ENCODE results near the gene CCDC28A.

DNA sequence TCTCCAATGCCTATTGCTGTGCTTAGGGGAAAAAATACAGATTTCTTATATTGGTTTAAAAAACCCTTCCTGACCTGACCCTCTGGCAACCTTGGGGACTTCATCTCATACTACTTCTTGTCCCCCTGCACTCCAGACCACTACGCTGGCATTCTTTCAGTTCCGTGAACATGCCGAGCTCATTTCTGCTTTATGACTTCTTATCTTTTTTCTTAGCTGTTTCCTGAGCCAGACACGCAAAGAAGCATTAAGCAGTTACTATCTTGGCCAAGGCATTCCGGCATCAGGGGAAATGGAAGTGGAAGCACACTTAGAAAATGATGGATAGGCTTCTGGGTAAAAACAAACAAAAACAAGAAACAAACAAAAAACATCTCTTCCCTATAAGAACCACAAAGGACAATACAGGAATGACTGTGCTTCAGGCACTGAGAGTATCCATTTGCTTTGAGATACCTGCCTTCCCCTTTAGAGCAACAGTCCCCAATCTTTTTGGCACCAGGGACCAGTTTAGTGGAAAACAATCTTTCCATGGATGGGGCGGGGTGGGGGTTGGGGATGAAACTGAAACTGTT lies 4.4 kb upstream of the CCDC28A start:
- TF ChIP-seq, protein P1, sequence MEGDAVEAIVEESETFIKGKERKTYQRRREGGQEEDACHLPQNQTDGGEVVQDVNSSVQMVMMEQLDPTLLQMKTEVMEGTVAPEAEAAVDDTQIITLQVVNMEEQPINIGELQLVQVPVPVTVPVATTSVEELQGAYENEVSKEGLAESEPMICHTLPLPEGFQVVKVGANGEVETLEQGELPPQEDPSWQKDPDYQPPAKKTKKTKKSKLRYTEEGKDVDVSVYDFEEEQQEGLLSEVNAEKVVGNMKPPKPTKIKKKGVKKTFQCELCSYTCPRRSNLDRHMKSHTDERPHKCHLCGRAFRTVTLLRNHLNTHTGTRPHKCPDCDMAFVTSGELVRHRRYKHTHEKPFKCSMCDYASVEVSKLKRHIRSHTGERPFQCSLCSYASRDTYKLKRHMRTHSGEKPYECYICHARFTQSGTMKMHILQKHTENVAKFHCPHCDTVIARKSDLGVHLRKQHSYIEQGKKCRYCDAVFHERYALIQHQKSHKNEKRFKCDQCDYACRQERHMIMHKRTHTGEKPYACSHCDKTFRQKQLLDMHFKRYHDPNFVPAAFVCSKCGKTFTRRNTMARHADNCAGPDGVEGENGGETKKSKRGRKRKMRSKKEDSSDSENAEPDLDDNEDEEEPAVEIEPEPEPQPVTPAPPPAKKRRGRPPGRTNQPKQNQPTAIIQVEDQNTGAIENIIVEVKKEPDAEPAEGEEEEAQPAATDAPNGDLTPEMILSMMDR (IDR thresholded peaks at IDR 0.05), result no peak
- no peak for TF ChIP-seq POLR2A (IDR thresholded peaks at IDR 0.05)
